Measurements from ENCODE around the gene USO1.
"Not testable (repeated sequence)": the region's sequence is repeated elsewhere in the genome, so short reads cannot be mapped to it uniquely, and the experiment has no call there.

Gene USO1

GRCh38 chr4:75714011-75714410 lies 10.4 kb upstream of the USO1 start:
- no peak overlapping the region for H3K4me3 ChIP-seq (ENCODE audit: low read depth, low read length)
- DNase-seq (ENCODE audit: low read depth) = no peak
- TF ChIP-seq, protein P1, sequence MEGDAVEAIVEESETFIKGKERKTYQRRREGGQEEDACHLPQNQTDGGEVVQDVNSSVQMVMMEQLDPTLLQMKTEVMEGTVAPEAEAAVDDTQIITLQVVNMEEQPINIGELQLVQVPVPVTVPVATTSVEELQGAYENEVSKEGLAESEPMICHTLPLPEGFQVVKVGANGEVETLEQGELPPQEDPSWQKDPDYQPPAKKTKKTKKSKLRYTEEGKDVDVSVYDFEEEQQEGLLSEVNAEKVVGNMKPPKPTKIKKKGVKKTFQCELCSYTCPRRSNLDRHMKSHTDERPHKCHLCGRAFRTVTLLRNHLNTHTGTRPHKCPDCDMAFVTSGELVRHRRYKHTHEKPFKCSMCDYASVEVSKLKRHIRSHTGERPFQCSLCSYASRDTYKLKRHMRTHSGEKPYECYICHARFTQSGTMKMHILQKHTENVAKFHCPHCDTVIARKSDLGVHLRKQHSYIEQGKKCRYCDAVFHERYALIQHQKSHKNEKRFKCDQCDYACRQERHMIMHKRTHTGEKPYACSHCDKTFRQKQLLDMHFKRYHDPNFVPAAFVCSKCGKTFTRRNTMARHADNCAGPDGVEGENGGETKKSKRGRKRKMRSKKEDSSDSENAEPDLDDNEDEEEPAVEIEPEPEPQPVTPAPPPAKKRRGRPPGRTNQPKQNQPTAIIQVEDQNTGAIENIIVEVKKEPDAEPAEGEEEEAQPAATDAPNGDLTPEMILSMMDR (IDR thresholded peaks at IDR 0.05; ENCODE audit: low read depth, low read length, missing control alignments) = no peak
- in situ Hi-C loops (cut with HindIII; ENCODE audit: low sequenced_read_pairs) = no loop called here

DNA sequence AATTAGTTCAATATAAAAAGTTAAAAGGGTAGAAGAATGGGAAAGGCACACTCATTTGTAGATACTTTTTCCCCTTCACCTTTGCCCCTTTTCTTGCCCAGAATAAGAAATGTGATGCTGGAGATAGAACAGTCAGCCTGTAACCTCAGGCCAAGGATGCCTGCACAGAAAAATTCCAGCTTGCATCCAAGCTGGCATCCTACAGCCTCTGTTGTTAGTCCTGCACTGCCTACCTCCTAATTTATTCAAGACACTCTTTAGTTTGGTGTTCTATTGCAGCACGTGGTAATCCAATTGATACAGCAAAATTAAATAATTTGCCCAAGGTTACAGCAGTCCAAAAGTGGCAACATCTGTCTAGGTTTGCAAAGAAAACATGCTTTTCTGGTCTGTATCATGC lies 9.7 kb upstream of the USO1 start:
- in situ Hi-C loops (cut with HindIII; ENCODE audit: low sequenced_read_pairs) = no loop called here
- no peak for DNase-seq (ENCODE audit: low read depth)
- TF ChIP-seq, protein P1 (IDR thresholded peaks at IDR 0.05; ENCODE audit: low read depth, low read length, missing control alignments) = no peak
- H3K4me3 ChIP-seq (ENCODE audit: low read depth, low read length) = no peak overlapping the region

DNA sequence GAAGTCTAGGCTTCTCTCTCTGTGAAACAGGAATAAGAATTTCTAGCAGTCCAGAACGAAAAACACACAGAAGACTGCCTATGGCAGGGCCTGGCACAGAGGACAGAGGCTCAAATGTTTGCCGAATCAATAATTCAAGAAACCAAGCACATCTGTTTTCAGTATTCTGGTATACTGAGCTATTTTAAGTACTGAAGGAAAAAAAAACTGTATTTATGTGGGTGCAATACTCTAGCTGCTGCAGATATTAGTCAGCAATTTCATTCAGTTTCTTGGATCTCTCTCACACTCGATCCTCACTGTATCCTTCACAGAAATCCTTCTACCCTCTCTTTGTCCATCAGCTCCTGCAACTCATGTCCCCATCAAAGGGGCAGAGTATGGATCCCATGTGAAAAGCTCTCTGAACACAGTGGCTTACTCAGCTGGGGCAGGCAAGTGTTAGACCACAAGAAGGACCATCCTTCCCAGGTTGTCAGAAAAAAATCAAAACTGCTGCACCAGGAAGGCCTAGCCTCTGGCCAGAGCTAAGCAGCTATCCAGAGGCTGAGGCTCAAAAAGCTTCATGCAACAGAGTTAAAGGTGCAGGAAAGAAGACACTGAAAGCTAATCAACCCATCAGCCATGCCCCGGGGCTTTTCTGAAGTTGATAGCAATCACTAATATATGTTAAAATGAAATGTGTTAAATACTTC lies 9.1 kb upstream of the USO1 start:
- H3K4me3 ChIP-seq (ENCODE audit: low read depth, low read length) = no peak overlapping the region
- no peak for DNase-seq (ENCODE audit: low read depth)
- TF ChIP-seq, protein P1 (IDR thresholded peaks at IDR 0.05; ENCODE audit: low read depth, low read length, missing control alignments) = no peak
- in situ Hi-C loops (cut with HindIII; ENCODE audit: low sequenced_read_pairs) = no loop called here

DNA sequence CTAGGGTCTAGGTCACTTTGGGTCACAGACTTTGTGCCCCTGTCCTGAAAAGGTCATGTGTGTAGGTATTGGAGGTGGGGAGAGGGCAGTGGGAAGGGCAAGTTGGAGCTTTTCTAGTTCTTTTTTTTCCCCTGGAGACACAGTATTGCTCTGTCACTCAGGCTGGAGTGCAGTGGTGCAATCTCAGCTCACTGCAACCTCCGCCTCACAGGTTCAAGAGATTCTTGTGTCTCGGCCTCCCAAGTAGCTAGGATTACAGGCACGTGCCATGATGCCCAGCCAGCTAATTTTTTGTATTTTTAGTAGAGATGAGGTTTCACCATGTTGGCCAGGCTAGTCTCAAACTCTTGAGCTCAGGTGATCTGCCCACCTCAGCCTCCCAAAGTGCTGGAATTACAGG lies 8.3 kb upstream of the USO1 start:
- in situ Hi-C loops (cut with HindIII; ENCODE audit: low sequenced_read_pairs); DNase-seq (ENCODE audit: low read depth); H3K4me3 ChIP-seq (ENCODE audit: low read depth, low read length): not testable (repeated sequence)

- no peak overlapping the region for H3K4me3 ChIP-seq (ENCODE audit: low read depth, low read length)
- in situ Hi-C loops (cut with HindIII; ENCODE audit: low sequenced_read_pairs) = no loop called here
- DNase-seq (ENCODE audit: low read depth) = no peak
- TF ChIP-seq, protein P1 (IDR thresholded peaks at IDR 0.05; ENCODE audit: low read depth, low read length, missing control alignments) = no peak
Observed at GRCh38 chr4:75717408-75717807, 7.0 kb upstream of the USO1 start.

DNA sequence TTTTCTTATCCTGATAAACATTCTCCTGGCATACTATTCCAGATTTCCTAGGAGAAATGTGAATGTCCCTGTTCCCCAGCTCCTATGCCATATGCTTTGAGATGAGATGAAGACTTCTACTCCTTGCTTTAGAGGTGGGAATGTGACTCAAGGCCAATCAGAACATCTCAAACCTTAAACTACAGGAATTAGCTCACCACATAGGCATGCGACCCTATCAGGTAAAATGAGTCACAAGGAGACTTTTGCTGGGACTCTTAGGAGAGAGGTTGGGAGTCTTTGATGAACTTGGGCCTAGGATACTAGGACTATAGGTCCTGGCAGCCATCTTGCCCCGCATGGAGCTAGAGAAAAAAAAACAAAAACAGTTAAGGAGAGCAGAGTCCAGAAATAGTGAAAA lies 5.8 kb upstream of the USO1 start:
- H3K4me3 ChIP-seq (ENCODE audit: low read depth, low read length) = no peak overlapping the region
- in situ Hi-C loops (cut with HindIII; ENCODE audit: low sequenced_read_pairs) = no loop called here
- no peak for DNase-seq (ENCODE audit: low read depth)
- TF ChIP-seq, protein P1 (IDR thresholded peaks at IDR 0.05; ENCODE audit: low read depth, low read length, missing control alignments) = no peak

- no peak for DNase-seq (ENCODE audit: low read depth)
- no peak overlapping the region for H3K4me3 ChIP-seq (ENCODE audit: low read depth, low read length)
- in situ Hi-C loops (cut with HindIII; ENCODE audit: low sequenced_read_pairs) = no loop called here
- TF ChIP-seq, protein P1 (IDR thresholded peaks at IDR 0.05; ENCODE audit: low read depth, low read length, missing control alignments) = no peak
Observed at GRCh38 chr4:75722417-75722816, 2.0 kb upstream of the USO1 start.

Data from astrocyte of the cerebellum (primary cell).